CD14-positive monocyte (primary cell): ENCODE measurements around the gene MYH3. TPM values are rescaled to one million over a fixed set of nuclear protein-coding genes. Genes with fewer than 3 reads are reported as not detected.

Experiments used
- DNase-seq, 3 donors: peaks; one replicate each; pipeline ENCODE4 v3.0.0-alpha.2; 2011 to 2022
- H2AFZ ChIP-seq: 2 replicates; pipeline ENCODE4 v1.6.0; 2012; ENCODE audit warnings: mild to moderate bottlenecking, low read depth, low read length, inconsistent platforms; ENCODE audit not compliant: insufficient read depth, poor library complexity, severe bottlenecking
- H3K27ac ChIP-seq, 2 donors: 1 replicate in 1 of 2; 2 replicates in 1 of 2; pipeline ENCODE4 v1.5.1; 2012 to 2013; ENCODE audit warnings: low read length in 2 of 2, control low read depth in 1 of 2, inconsistent platforms in 1 of 2, low read depth in 1 of 2, mild to moderate bottlenecking in 1 of 2
- H3K27me3 ChIP-seq, 2 donors: one replicate each; pipeline versions ENCODE4 v1.6.0 to v1.6.1; 2011 to 2013; ENCODE audit warnings: low read length in 2 of 2; ENCODE audit not compliant: control insufficient read depth in 2 of 2, insufficient read depth in 2 of 2
- H3K36me3 ChIP-seq, 2 donors: replicated peaks in 1 of 2; 1 replicate in 1 of 2; 2 replicates in 1 of 2; pipeline versions ENCODE4 v1.5.1 to v1.6.1; 2012 to 2013; ENCODE audit warnings: low read length in 2 of 2, control low read depth in 1 of 2, inconsistent platforms in 1 of 2, mild to moderate bottlenecking in 1 of 2; ENCODE audit not compliant: insufficient read depth in 2 of 2, control insufficient read depth in 1 of 2
- H3K4me1 ChIP-seq, 2 donors: 1 replicate in 1 of 2; 2 replicates in 1 of 2; pipeline versions ENCODE4 v1.5.1 to v1.6.1; 2012 to 2013; ENCODE audit warnings: low read length in 2 of 2, control low read depth in 1 of 2, inconsistent platforms in 1 of 2, mild to moderate bottlenecking in 1 of 2, moderate library complexity in 1 of 2; ENCODE audit not compliant: insufficient read depth in 2 of 2, control insufficient read depth in 1 of 2
- H3K4me2 ChIP-seq: replicated peaks from 2 replicates; pipeline ENCODE3; 2012; ENCODE audit warnings: low read length, moderate library complexity, mild to moderate bottlenecking; ENCODE audit not compliant: poor library complexity, severe bottlenecking; ENCODE audit errors: extremely low read depth
- H3K4me3 ChIP-seq, 3 experiments: fragments of 200-600 bp in 1 of 3; sonication (generic) in 1 of 3; replicated peaks in 1 of 3; 1 replicate in 2 of 3; 2 replicates in 1 of 3; pipeline ENCODE4 v1.5.1; 2011 to 2013; ENCODE audit warnings: low read length in 3 of 3, mild to moderate bottlenecking in 3 of 3, control low read depth in 2 of 3, low read depth in 2 of 3, inconsistent platforms in 1 of 3, moderate library complexity in 1 of 3
- H3K79me2 ChIP-seq: 2 replicates; pipeline ENCODE4 v1.6.0; 2012; ENCODE audit warnings: mild to moderate bottlenecking, control low read depth, inconsistent platforms, low read length, moderate library complexity; ENCODE audit not compliant: insufficient read depth
- H3K9ac ChIP-seq: 2 replicates; pipeline ENCODE4 v1.6.0; 2017; ENCODE audit warnings: low read length, mild to moderate bottlenecking; ENCODE audit not compliant: insufficient read depth, poor library complexity, severe bottlenecking
- H3K9me3 ChIP-seq, 2 donors: replicated peaks in 1 of 2; 1 replicate in 1 of 2; 2 replicates in 1 of 2; pipeline versions ENCODE4 v1.5.1 to v1.6.1; 2012 to 2013; ENCODE audit warnings: low read length in 2 of 2, control low read depth in 1 of 2; ENCODE audit not compliant: control insufficient read depth in 1 of 2, insufficient read depth in 1 of 2
- H4K20me1 ChIP-seq: 2 replicates; pipeline ENCODE4 v1.6.0; 2012; ENCODE audit warnings: mild to moderate bottlenecking, low read length, control low read depth, moderate library complexity; ENCODE audit not compliant: insufficient read depth
- H3K27ac Mint-ChIP-seq, 7 donors: one replicate each; pipeline ENCODE4 v1.8.0; 2020; ENCODE audit warnings: mild to moderate bottlenecking in 7 of 7, mixed read lengths in 7 of 7, moderate library complexity in 6 of 7, inconsistent platforms in 2 of 7
- H3K27me3 Mint-ChIP-seq, 3 donors: one replicate each; pipeline ENCODE4 v1.8.0; 2021 to 2022; ENCODE audit warnings: low read depth in 3 of 3, mild to moderate bottlenecking in 3 of 3, mixed read lengths in 3 of 3, moderate library complexity in 3 of 3, inconsistent platforms in 1 of 3
- H3K36me3 Mint-ChIP-seq, 2 donors: one replicate each; pipeline ENCODE4 v1.8.0; 2020; ENCODE audit warnings: mixed read lengths in 2 of 2, inconsistent platforms in 1 of 2, mild to moderate bottlenecking in 1 of 2
- H3K4me1 Mint-ChIP-seq: one replicate; pipeline ENCODE4 v1.8.0; 2020; ENCODE audit warnings: mild to moderate bottlenecking, mixed read lengths
- H3K4me3 Mint-ChIP-seq, 2 donors: one replicate each; pipeline ENCODE4 v1.8.0; 2020; ENCODE audit warnings: mild to moderate bottlenecking in 2 of 2, mixed read lengths in 2 of 2, moderate library complexity in 1 of 2
- H3K9me3 Mint-ChIP-seq, 7 donors: one replicate each; pipeline ENCODE4 v1.8.0; 2020 to 2022; ENCODE audit warnings: mixed read lengths in 7 of 7, mild to moderate bottlenecking in 6 of 7, moderate library complexity in 6 of 7, inconsistent platforms in 2 of 7
- WGBS: methylation state at CpG from one replicate; pipeline ENCODE4 v1.1.5; 2013; ENCODE audit warnings: missing lambda C conversion rate; ENCODE audit not compliant: insufficient coverage; 5-methylcytosine and 5-hydroxymethylcytosine counted together
- intact Hi-C, 2 donors: fragments of 100-400 bp; cut with micrococcal nuclease; formaldehyde crosslinking; loops; one replicate each; pipeline versions ENCODE4 v1.15.0 to v1.15.1; 2023
- polyA plus RNA-seq, 3 donors: library from polyadenylated mRNA; depleted of rRNA in 1 of 3; unstranded in 2 of 3; stranded (reverse) in 1 of 3; fragments of 300-500 nt in 2 of 3; fragments of >200 nt in 1 of 3; fragmentation: Illumina TruSeq in 2 of 3; gene quantifications; 1 replicate in 2 of 3; 2 replicates in 1 of 3; pipeline ENCODE4 v1.2.3, GENCODE V29; 2012 to 2021
- TF ChIP-seq, protein P1 (sequence below): fragments of 200-600 bp; IDR thresholded peaks from one replicate; pipeline ENCODE4 v1.8.0; 2022; ENCODE audit warnings: antibody characterized with exemption, mild to moderate bottlenecking

The MYH3 gene
- polyA plus RNA-seq, 3 donors, result 0.13 to 5.7 TPM; not detected in 1

DNA sequence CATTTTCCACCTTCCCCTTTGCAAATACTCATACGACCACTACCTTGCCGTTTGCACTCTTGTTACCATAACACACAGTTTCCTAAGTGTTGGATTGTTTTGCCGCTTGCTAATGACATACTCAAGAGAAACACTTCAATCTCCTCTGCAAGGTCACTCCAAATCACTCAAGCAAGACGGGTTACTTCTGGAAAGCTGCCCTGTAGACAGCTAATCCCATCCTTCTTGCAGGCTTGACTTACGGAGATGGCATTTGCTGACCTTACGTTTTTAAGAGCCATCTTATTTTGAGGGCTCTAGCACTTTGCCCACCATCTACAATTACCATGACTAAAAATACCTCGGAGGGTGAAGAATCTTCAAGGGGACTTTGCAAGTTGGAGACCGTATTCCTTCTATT, 46.2 kb downstream of the MYH3 start:
- TF ChIP-seq, protein P1, sequence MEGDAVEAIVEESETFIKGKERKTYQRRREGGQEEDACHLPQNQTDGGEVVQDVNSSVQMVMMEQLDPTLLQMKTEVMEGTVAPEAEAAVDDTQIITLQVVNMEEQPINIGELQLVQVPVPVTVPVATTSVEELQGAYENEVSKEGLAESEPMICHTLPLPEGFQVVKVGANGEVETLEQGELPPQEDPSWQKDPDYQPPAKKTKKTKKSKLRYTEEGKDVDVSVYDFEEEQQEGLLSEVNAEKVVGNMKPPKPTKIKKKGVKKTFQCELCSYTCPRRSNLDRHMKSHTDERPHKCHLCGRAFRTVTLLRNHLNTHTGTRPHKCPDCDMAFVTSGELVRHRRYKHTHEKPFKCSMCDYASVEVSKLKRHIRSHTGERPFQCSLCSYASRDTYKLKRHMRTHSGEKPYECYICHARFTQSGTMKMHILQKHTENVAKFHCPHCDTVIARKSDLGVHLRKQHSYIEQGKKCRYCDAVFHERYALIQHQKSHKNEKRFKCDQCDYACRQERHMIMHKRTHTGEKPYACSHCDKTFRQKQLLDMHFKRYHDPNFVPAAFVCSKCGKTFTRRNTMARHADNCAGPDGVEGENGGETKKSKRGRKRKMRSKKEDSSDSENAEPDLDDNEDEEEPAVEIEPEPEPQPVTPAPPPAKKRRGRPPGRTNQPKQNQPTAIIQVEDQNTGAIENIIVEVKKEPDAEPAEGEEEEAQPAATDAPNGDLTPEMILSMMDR, result no peak
- H3K36me3 ChIP-seq, result no peaks in the 10 kb centered on the region
- Mint-ChIP-seq H3K4me1 (no peaks in the 10 kb centered on the region), H3K27me3 (peaks cover 6 to 12% (median 10%) of the 10 kb centered on the region in 3 donors), H3K9me3 (no peaks in the 10 kb centered on the region), H3K36me3 (no peaks in the 10 kb centered on the region), H3K27ac (no peak overlapping the region), H3K4me3 (no peak overlapping the region)
- H4K20me1 ChIP-seq, result no peaks in the 10 kb centered on the region
- H3K9ac ChIP-seq, result no peak overlapping the region
- H3K9me3 ChIP-seq, result no peaks in the 10 kb centered on the region
- no peak overlapping the region for H3K4me2 ChIP-seq
- H3K27me3 ChIP-seq, result no peaks in the 10 kb centered on the region
- H2AFZ ChIP-seq, result no peak overlapping the region
- H3K4me3 ChIP-seq, result no peak overlapping the region
- no peaks in the 10 kb centered on the region for H3K4me1 ChIP-seq
- no peaks in the 10 kb centered on the region for H3K79me2 ChIP-seq
- H3K27ac ChIP-seq, result no peak overlapping the region
- intact Hi-C loops, result loop anchor here in 1 of 2 donors (5.0 kb wide), 1 partner anchor 689 kb away; no protein-coding TSS in a partner anchor
- no peak for DNase-seq
- 86% methylated on average over 8 of the region's 8 CpGs for WGBS

DNA sequence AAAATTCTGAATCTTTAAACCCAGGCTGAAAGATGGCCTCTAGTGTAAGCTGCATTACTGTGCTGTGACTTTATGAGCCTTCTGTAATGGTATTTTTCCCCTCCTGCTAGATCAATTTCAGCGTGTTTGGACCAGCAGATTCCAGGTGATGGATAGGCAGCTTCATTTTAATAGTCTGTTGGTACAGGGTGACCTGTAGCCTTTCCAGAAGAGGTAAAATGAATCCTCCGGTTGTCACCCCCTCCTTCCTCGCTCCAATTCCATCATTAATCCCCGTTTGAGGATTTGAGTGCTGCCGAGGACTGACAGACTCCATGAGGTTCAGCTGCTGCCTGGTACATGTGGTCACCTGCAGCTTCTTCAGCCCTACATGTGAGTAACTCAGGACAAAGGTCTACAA, 48.9 kb downstream of the MYH3 start:
- Histone ChIP-seq H3K9ac (no peak overlapping the region), H3K27me3 (peaks cover 0 to 1% of the 10 kb centered on the region in 2 donors), H3K27ac (no peak overlapping the region), H3K9me3 (no peaks in the 10 kb centered on the region), H4K20me1 (no peaks in the 10 kb centered on the region), H3K79me2 (no peaks in the 10 kb centered on the region), H2AFZ (no peak overlapping the region), H3K4me1 (no peaks in the 10 kb centered on the region), H3K36me3 (no peaks in the 10 kb centered on the region), H3K4me3 (no peak overlapping the region), H3K4me2 (no peak overlapping the region)
- Mint-ChIP-seq H3K27ac (no peak overlapping the region), H3K4me1 (no peaks in the 10 kb centered on the region), H3K36me3 (no peaks in the 10 kb centered on the region), H3K27me3 (peaks cover 7 to 15% (median 12%) of the 10 kb centered on the region in 3 donors), H3K9me3 (no peaks in the 10 kb centered on the region), H3K4me3 (no peak overlapping the region)
- intact Hi-C loops, result no loop called here
- WGBS, result 100% methylated on average over 2 of the region's 5 CpGs
- no peak for DNase-seq
- TF ChIP-seq, protein P1, result no peak
